HG03558 (cell line): ENCODE results near the gene FBXW7.

Source experiments
- ATAC-seq: cut with Tn5 transposase; IDR thresholded peaks from one replicate; pipeline ENCODE4 v1.9.1; 2021; ENCODE audit warnings: moderate number of reproducible peaks; ENCODE audit not compliant: unreplicated experiment; ENCODE audit errors: extremely low read depth

Gene FBXW7

DNA sequence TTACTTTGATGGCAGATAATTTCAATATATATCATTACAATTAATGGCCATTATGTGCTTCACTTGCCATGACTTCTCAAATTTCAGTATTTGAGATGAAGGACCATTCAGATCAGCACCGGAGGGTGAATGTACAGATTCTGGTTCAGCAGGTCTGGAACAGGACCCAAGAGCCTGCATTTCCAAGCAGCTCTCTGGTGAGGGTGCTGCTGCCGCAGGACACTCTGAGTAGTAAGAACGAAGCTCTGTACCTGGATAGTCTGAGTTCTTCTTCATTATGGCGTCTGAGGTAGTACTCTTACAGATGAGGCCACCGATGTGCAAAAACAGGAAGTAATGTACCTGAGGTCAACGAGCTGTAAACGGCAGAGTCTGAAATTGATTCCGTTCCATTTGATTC is 228.2 kb downstream of the FBXW7 start:
- no peak for ATAC-seq

DNA sequence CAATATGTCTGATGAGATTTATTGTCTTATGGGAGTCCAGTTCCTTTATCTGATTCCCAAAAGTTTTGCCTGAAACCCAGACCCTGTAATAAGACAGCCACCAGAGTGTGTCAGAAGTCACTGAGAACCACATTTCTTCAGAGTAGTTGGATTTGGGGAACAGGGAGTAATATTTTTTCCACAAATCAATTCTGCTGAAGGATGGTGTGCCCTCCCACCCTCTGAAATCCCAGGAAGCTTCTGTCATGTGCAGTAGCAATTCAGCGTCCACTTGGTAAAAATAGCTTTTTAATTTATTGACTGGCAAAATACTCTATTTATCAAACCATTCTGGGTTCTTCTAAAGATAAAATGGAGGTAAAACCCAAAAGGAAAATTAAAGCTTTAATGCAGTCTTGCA is 229.4 kb downstream of the FBXW7 start:
- ATAC-seq: no peak

DNA sequence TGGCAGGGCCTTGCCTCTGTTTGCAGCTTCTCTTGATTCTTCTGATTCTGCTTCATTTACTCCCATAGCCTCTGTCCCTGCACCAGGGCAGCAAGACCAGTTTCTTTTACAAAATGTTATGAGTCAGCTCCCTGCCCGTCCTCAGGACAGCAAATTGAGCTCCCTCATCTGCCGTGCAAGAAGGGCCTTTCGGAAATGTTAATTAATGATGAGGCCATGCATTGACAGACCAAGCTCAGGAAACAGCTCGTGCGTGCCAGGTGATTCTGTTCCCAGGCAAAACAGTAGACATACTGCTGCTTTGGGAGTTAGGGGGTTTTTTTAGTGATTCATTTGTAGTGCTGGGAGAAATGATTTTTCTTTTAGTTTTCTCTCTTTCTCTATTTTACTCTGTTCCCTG is 231.7 kb downstream of the FBXW7 start:
- peak; percentile 86 for ATAC-seq

DNA sequence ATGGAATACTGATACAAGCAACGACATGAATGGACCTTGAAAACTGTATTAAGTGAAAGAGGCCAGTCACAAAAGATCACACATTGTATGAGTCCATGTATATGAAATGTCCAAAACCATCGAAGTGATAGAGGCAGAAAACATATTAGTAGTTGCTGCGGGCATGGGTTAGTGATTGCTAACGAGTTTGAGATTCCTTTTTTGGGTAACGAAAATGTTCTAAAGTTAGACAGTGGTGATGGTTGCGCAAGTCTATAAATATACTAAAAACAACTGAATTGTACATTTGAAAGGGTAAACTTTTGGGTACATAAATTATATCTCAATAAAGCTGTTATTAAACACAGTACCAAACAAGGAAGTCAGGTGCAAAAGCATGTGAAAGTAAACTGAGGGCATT is 234.5 kb downstream of the FBXW7 start:
- no peak for ATAC-seq

DNA sequence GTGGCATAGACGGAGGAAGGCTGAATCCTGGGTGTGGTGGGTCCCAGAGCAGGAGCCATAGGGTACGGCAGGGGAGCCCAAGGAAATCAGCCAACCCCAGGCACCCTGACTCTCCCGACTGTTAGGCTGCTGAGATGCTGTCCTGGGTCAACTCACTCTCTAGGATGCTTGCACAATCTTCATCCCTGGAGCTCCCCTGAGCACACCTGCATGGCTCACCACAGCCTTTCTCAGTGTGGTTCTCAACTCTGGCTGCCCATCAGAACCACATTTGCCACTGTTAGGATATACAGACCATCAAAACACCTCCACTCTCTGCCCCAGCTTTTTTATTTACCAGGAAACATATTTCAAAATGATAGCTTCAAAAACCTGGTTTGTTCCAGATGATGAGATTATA is 236.3 kb downstream of the FBXW7 start:
- no peak for ATAC-seq

DNA sequence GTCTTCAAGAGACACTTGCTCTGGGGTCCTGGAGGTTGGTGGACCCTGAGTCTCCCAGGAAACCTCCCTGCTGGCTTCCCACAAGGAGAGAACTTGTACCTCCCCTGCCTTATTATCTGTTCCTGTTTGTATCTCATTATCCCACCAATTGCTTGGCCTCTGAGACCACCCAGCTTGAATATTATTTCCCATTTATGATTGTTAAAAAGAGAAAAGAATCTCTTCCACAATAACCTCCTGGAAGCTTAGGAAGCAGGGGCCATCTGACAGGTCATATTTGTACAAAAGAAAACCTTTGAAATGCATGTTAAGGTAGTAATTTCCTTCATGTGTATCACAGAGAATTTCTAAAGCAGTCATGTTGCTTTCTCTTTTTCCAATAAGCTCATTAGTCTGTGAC is 239.5 kb downstream of the FBXW7 start:
- ATAC-seq: no peak

DNA sequence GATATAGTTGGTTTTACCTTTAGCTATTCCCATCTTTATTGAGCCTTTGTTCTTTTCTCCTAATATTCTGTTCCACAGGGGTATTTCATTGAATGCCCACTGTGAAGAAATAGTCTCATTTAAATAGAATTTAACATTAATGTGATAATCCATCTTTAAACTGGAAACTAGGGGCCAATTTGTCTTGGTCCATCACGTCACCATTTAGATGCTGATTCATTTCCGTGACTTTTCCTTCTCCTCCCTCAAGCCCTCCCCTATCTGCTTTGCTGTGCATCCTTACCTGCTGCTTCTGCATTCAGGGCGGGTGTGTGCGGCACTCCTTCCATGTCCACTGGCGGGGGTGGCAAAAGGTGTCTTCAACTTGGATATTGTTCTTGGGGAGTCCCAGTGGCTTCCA is 241.1 kb downstream of the FBXW7 start:
- no peak for ATAC-seq

DNA sequence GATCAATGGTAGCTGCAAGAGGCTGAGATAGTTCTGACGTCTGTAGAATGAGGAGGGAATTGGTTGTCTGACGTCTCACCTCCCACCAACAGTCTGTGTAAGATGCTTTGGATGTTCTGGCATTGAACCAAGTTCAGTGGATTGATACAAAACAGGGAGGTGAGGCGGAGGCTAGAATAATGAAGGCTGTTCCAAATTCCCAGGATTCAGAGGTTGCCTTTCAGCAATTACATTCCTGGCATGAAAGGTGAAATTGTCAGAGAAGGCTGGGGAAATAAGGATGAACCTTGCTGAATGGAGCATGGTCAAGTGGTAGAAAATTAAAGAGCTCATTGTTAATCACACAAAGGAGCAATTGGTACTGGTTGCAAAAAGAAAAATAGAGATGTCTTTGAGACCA is 241.6 kb downstream of the FBXW7 start:
- ATAC-seq: no peak

DNA sequence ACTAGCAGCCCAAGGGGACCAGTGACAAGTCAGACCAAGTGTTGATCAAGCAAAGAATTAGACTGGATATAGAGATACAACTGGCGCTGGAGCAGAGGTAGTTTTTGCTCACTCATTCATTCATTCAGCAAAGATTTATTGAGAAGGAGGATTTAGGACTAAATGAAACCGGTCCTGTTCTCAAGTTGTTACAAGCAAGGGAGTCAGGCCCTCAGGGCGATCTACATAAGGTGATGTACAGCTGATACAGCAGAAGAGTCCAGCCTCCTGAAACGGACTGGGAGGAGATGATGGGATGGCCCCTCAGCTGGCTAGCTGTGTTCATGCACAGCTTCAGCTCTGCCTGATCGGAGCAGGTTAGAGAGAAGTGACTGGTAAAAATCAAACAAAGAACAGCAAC is 242.4 kb downstream of the FBXW7 start:
- ATAC-seq: no peak

DNA sequence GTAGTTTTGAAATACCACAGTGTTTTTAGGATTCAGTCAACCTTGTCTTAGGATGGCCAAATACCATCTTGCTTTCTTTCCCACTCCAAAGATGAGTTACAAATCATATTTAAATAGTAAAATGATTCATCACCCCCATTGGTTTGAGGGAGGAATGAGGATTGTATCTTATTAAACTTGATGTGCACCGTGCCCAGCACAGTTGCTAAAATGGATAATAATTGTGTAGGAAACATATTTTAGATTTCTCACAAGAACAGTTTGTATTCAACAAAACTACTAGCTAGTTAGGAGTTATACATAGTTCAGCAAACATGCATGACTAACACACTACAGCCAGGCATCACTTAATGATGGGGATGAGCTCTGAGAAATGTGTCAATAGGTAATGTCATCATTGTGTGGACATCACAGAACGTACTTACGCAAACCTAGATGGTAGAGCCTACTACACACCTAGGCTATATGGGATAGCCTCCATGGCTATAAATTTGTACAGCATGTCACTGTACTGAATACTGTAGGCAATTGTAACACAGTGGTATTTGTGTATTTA is 245.4 kb downstream of the FBXW7 start:
- ATAC-seq: no peak

DNA sequence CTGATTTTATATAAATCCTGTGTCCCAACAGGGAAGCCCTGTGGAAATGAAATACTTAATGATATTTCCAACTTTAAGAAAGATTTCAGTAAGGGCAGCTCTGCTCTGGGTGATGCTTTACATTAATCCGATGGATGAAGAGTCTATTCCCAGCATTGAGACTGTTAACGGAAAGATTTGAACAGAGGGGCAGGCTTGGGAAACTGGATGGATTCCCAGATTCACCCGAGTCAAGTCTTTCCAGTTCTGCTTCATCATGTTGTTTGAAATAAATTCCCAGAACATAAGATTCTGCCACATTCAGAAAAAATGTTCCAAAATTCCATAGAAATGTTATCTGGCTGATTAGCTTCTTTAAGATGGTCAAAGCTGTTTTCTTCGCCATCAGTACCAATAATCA is 246.0 kb downstream of the FBXW7 start:
- ATAC-seq: no peak

DNA sequence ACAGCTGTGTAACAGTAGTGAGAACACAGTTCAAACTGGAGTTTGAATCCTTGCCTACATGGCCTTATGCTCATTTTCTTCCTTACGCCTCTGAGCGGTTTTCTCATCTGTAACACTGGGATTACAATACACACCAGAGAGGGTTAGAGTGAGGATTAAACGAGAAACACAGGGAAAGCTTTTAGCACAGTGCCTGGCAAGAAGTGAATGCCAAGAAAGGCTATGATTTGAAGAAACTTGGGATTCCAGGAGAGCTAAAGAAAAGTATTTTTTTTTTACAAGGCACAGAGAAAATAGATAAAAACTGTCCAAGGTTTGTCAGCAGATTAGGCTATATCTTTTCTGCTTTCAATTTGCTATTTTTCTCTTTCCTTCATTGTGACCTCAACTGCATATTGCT is 246.4 kb downstream of the FBXW7 start:
- no peak for ATAC-seq

DNA sequence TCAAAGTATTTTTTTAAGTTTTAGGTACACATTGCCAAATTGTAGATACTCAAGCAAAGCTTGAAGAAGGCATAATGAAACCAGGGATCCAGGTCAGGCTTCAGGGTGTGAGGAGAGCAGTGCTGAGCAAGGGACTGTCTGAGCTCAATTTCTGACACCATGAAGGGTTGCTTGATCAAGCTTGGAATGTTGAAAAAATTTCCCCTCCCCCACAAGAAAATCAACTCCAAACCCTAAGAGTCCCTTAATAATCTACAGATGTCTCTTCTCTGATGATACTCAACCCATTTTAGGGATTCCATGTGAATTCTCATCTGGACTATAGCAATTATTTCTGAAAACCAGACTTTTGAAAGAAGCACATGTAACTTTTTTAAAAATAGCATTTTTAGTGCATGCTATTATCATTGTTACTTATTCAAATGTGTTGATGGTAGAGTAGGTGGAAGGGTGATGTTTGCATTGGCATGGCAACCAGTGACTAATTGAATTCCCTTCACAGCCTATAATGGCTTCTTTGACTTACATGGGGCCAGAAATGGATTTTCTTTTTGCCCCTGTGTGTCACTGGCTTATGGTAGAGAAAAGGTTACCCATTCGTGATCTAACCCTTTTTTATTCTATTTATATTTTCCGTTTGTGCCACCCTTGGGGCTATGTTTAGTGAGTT is 252.0 kb downstream of the FBXW7 start:
- ATAC-seq: no peak

DNA sequence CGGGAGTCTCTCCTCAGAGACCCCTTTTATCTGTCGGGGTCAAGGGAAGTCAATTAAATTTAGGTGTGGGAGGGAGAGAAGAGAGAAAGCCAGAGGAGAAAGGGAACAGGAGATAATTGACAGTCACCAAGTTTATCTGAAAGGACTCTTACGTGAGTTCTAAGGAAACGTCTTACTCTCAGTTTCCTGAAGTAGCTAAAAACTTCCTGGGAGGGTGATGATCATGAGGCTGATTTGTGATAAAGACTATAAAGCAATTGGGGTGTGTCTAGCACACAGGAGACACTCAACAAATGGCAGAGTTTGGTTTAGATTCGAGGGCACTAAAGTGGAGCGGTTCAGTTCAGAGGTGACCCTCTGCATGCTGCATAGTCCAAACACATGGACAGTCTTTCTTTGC is 254.1 kb downstream of the FBXW7 start:
- no peak for ATAC-seq

DNA sequence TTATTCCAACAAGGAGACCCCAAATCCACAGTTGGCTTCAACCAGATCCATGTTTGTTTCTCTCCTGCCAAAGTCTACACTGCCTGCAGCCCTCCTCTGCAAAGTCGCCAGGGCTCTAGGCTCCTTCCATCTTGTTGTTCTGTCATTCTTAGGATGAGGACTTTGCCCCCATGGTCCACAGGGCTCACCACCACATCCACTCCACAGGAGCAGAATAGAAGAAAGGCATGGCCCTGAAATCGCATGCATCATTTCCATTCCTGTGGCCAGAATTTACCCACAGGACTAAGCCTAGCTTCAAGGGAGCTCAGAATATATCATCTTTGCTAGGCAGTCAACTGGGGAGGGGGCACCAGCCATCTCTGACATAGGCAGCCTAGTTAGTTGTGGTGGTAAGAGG is 254.7 kb downstream of the FBXW7 start:
- no peak for ATAC-seq

DNA sequence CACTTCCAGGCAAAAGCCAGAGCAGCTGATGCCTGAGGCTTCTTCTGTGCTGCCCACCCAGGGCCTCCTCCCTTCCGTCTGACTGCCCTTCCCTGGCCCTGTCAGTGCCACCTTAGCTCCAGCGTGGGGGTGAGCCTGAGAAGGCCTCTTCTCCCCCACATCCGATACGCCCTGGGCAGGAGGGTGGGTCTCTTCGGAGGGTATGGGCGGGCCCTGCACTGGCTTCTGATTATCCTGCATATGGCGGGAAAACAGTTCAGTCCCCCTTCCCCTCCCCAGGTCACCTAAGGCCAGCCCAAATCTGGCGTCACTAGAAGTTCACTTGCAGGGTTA is 256.7 kb downstream of the FBXW7 start:
- no peak for ATAC-seq

DNA sequence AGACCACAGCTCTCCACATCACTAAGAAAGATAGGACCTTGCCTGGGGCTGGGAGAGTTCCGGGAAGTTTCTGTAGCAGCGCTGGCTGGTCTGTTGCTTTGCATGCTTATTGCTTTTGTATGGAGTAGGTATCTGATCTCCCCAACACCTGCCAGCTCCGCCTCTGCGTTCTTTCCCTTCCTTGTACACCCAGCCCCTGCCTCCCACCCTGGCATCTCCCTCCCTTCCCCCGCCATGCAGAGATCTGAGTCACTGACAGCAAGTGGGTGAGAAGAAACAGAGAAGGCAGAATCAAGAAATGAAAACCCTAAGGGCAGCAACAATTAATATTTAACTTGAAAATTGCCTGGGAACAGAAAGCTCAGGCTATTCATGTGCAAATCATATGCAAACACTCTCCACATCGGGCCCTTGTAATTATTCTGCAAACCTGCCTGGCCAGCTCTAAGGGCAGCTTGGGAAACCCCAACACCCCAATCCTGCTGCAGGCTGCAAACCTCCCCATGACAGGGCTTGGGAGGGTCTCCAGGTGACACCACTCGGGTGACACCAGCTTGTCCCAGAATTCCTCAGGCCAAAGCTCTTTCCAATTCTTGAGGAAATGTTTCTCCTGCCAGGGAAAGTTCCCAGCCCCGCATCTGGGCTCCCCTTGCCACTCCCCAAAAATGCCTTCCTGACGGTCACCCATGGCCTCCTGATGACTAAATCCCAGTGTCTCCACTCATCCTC is 257.2 kb downstream of the FBXW7 start:
- ATAC-seq: peak; percentile 74

DNA sequence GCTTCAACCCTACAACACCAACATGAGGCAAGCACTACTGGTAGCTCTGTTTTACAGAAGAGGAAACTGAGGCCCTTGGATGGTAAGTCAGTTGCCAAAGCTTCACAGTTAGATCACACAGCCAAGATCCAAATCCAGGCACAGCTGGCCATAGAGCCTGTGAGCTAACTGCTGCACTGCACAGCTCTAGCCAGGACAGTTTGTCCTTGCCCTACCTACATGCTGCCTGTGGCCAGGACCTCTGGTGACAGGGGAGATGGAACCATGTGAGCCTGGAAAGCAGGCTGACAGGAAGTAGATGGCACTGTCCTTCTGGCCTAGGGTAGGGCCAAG is 257.8 kb downstream of the FBXW7 start:
- ATAC-seq: no peak

DNA sequence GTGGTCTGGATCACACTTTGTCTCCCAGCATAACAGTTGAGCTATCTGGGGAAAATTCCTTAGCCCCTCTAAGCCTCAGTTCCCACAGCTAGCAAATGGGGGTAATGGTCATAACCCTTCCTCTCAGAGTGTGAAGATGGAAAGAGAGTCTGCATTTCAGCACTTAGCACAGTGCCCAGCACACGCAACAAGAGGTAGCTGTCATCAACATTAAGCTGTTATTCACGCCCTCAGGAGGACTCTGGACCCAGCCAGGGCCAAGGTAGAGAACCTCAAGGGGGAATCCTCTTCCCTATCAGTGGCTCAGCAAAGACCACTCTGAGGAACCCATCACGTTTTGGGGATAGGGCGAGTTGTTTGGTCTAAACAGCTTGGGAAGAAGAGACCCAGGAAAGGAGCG is 258.6 kb downstream of the FBXW7 start:
- ATAC-seq: no peak

DNA sequence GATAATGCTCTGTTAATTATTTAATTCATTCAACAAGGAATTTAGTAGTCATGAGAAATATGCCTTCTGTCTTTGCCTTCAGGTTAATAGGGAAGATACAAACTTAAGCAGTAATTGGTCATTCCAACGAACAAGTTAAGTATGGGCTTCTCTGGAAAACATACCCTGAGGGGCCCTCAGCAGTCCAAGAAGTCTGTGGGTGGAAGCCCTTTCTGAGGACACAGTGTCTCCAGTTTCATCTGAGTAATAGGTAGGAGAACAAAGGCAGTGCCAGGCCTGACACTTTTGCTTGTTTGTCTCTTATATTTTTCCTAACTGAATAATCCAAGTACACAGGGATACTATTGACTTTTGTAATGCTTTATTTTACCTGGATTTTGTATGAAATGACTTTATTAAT is 262.5 kb downstream of the FBXW7 start:
- ATAC-seq: no peak
